IMR-90 (cell line): ENCODE data around the gene CLCNKA. TPM values are rescaled to one million over a fixed set of nuclear protein-coding genes. Genes with fewer than 3 reads are reported as not detected.

Experiments used
- ATAC-seq: fragments of 200-7000 bp; cut with Tn5 transposase; 2 replicates; pipeline ENCODE4 v1.9.1; 2020; ENCODE audit warnings: low read depth, mild to moderate bottlenecking, moderate library complexity
- BruUV-seq: library from RNA; stranded (reverse); fragments of 400-500 nt; replicated peaks from 2 replicates; lab custom pipeline; 2021; lab: Mats Ljungman, UMichigan
- CTCF ChIA-PET: fragments of 300-600 bp; formaldehyde crosslinking; extraction: SDS; loops from one replicate; lab custom pipeline; 2021; ENCODE audit warnings: antibody characterized with exemption; lab: Yijun Ruan, JAX
- POLR2A ChIA-PET: fragments of 300-600 bp; sonication (Branson Sonifier 250); formaldehyde crosslinking; loops from one replicate; lab custom pipeline; 2022; ENCODE audit warnings: antibody characterized with exemption; ENCODE audit not compliant: unreplicated experiment; lab: Charles Lee
- DNase-seq: peaks from one replicate; pipeline ENCODE4 v3.0.0; 2013
- H2AFZ ChIP-seq: replicated peaks from 2 replicates; pipeline ENCODE3; 2013; ENCODE audit warnings: low read length, mild to moderate bottlenecking; ENCODE audit not compliant: poor library complexity
- H2AK5ac ChIP-seq: 2 replicates; pipeline ENCODE4 v1.6.1; 2013; ENCODE audit warnings: low read depth, low read length, inconsistent platforms
- H2AK9ac ChIP-seq: replicated peaks from 2 replicates; pipeline ENCODE3; 2013; ENCODE audit warnings: mild to moderate bottlenecking, low read depth, low read length, moderate library complexity; ENCODE audit not compliant: poor library complexity
- H2BK120ac ChIP-seq: 2 replicates; pipeline ENCODE4 v1.6.1; 2013; ENCODE audit warnings: low read depth, low read length, inconsistent platforms
- H2BK15ac ChIP-seq: 3 replicates; pipeline ENCODE4 v1.6.1; 2013; ENCODE audit warnings: low read depth, low read length, inconsistent platforms
- H2BK20ac ChIP-seq: 2 replicates; pipeline ENCODE4 v1.6.1; 2013; ENCODE audit warnings: low read depth, mild to moderate bottlenecking, inconsistent platforms, low read length, moderate library complexity
- H2BK5ac ChIP-seq: 2 replicates; pipeline ENCODE4 v1.6.1; 2013; ENCODE audit warnings: mild to moderate bottlenecking, low read depth, low read length, inconsistent platforms; ENCODE audit not compliant: poor library complexity, severe bottlenecking
- H3K14ac ChIP-seq: replicated peaks from 2 replicates; pipeline ENCODE4 v1.6.1; 2013; ENCODE audit warnings: low read depth, low read length, inconsistent platforms
- H3K18ac ChIP-seq: 2 replicates; pipeline ENCODE4 v1.6.1; 2013; ENCODE audit warnings: low read depth, low read length, control low read depth
- H3K23ac ChIP-seq: 2 replicates; pipeline ENCODE4 v1.6.1; 2013; ENCODE audit warnings: low read depth, low read length, inconsistent platforms
- H3K27ac ChIP-seq: 2 replicates; pipeline ENCODE4 v1.5.1; 2013; ENCODE audit warnings: mild to moderate bottlenecking, control low read depth, low read length; ENCODE audit not compliant: insufficient read depth
- H3K27me3 ChIP-seq: 2 replicates; pipeline ENCODE4 v1.6.1; 2013; ENCODE audit warnings: low read length; ENCODE audit not compliant: control insufficient read depth, insufficient read depth
- H3K36me3 ChIP-seq: 2 replicates; pipeline ENCODE4 v1.6.1; 2013; ENCODE audit warnings: low read length, mixed read lengths; ENCODE audit not compliant: control insufficient read depth, insufficient read depth
- H3K4ac ChIP-seq: 2 replicates; pipeline ENCODE4 v1.6.1; 2013; ENCODE audit warnings: low read depth, low read length, inconsistent platforms
- H3K4me1 ChIP-seq: 2 replicates; pipeline ENCODE4 v1.6.1; 2013; ENCODE audit warnings: low read length, mixed read lengths; ENCODE audit not compliant: control insufficient read depth, insufficient read depth
- H3K4me2 ChIP-seq: 2 replicates; pipeline ENCODE4 v1.6.1; 2013; ENCODE audit warnings: low read depth, mild to moderate bottlenecking, control low read depth, low read length, moderate library complexity
- H3K4me3 ChIP-seq: 2 replicates; pipeline ENCODE4 v1.5.1; 2013; ENCODE audit warnings: low read depth, mild to moderate bottlenecking, control low read depth, low read length, moderate library complexity; ENCODE audit not compliant: insufficient read depth
- H3K56ac ChIP-seq: 2 replicates; pipeline ENCODE4 v1.6.1; 2013; ENCODE audit warnings: low read length, inconsistent platforms; ENCODE audit not compliant: insufficient read depth; ENCODE audit errors: extremely low read depth
- H3K79me1 ChIP-seq, 2 experiments: 2 replicates each; pipeline ENCODE4 v1.6.1; 2013; ENCODE audit warnings: low read length in 2 of 2, inconsistent platforms in 1 of 2, low read depth in 1 of 2
- H3K9ac ChIP-seq: 2 replicates; pipeline ENCODE4 v1.6.1; 2013; ENCODE audit warnings: low read depth, low read length, control low read depth
- H3K9me1 ChIP-seq: 2 replicates; pipeline ENCODE4 v1.6.1; 2013; ENCODE audit warnings: low read length, inconsistent platforms; ENCODE audit not compliant: insufficient read depth
- H3K9me3 ChIP-seq: 2 replicates; pipeline ENCODE4 v1.6.1; 2013; ENCODE audit warnings: low read length; ENCODE audit not compliant: control insufficient read depth, insufficient read depth
- H4K20me1 ChIP-seq: 2 replicates; pipeline ENCODE4 v1.6.1; 2013; ENCODE audit warnings: low read length, inconsistent platforms; ENCODE audit not compliant: insufficient read depth
- H4K5ac ChIP-seq: 2 replicates; pipeline ENCODE4 v1.6.1; 2013; ENCODE audit warnings: mild to moderate bottlenecking, low read depth, low read length, control low read depth
- H4K8ac ChIP-seq, 2 experiments: 2 replicates each; pipeline ENCODE4 v1.6.1; 2013; ENCODE audit warnings: low read depth in 2 of 2, low read length in 2 of 2, control low read depth in 1 of 2, inconsistent platforms in 1 of 2
- H4K91ac ChIP-seq: 2 replicates; pipeline ENCODE4 v1.6.1; 2013; ENCODE audit warnings: low read depth, low read length, inconsistent platforms; ENCODE audit not compliant: insufficient read depth
- CEBPB ChIP-seq: IDR thresholded peaks from 2 replicates; pipeline ENCODE4 v1.6.1; 2012; ENCODE audit warnings: low read depth, low read length, improper control_type of control experiment
- ELK1 ChIP-seq: fragments of 150-350 bp; IDR thresholded peaks from 2 replicates; pipeline ENCODE4 v1.6.1; 2016; ENCODE audit warnings: low read depth, mild to moderate bottlenecking, low read length, moderate library complexity, borderline replicate concordance
- FOS ChIP-seq: fragments of 150-350 bp; IDR thresholded peaks from 2 replicates; pipeline ENCODE4 v1.6.1; 2016; ENCODE audit warnings: low read depth, low read length
- NFE2L2 ChIP-seq: fragments of 150-350 bp; IDR thresholded peaks from 2 replicates; pipeline ENCODE4 v1.6.1; 2016; ENCODE audit warnings: low read depth, mild to moderate bottlenecking, low read length
- RCOR1 ChIP-seq: IDR thresholded peaks from 2 replicates; pipeline ENCODE4 v1.6.1; 2012; ENCODE audit warnings: mild to moderate bottlenecking, low read length, improper control_type of control experiment; ENCODE audit not compliant: insufficient replicate concordance
- RFX5 ChIP-seq: IDR thresholded peaks from 2 replicates; pipeline ENCODE4 v1.8.0; 2012; ENCODE audit warnings: low read depth, mild to moderate bottlenecking, low read length, moderate library complexity
- SMC3 ChIP-seq: fragments of 150-350 bp; IDR thresholded peaks from 2 replicates; pipeline ENCODE4 v1.6.1; 2016; ENCODE audit warnings: low read depth, mild to moderate bottlenecking, antibody characterized with exemption, low read length, moderate library complexity
- USF2 ChIP-seq: fragments of 150-350 bp; IDR thresholded peaks from 2 replicates; pipeline ENCODE4 v1.6.1; 2017; ENCODE audit warnings: mild to moderate bottlenecking, antibody characterized with exemption, low read length, low read depth
- WGBS, 2 experiments: methylation state at CpG; one replicate each; pipeline versions ENCODE4 v1.1.5 to v1.1.7; 2013; ENCODE audit warnings: missing lambda C conversion rate in 2 of 2; ENCODE audit not compliant: insufficient read length in 1 of 2; ENCODE audit errors: extremely low coverage in 2 of 2; 5-methylcytosine and 5-hydroxymethylcytosine counted together
- dilution Hi-C: fragments of 300-500 bp; cut with HindIII; formaldehyde crosslinking; loops from one replicate; pipeline ENCODE4 v1.14.3; 2018; ENCODE audit warnings: low sequenced_read_pairs; ENCODE audit not compliant: unreplicated experiment
- in situ Hi-C: fragments of 300-500 bp; cut with MboI; formaldehyde crosslinking; loops from 3 replicates; pipeline ENCODE4 v1.14.3; 2019; ENCODE audit warnings: low sequenced_read_pairs, inconsistent platforms, mixed read lengths
- intact Hi-C: fragments of 100-400 bp; cut with micrococcal nuclease; formaldehyde crosslinking; loops from 2 replicates; pipeline ENCODE4 v1.10.0; 2022
- polyA plus RNA-seq, 3 experiments: library from polyadenylated mRNA; depleted of rRNA; stranded (reverse); fragments of >200 nt; gene quantifications; 2 replicates each; pipeline ENCODE4 v1.2.3, GENCODE V29; 2012; ENCODE audit warnings: low replicate concordance in 1 of 3
- total RNA-seq: library from RNA; depleted of rRNA; stranded (reverse); fragments of >200 nt; gene quantifications from 2 replicates; pipeline ENCODE4 v1.2.3, GENCODE V29; 2012

CLCNKA gene
- total and polyA plus RNA-seq, 2 of the 4 experiments (the other 2 are of a cell fraction), result 0.05 TPM; not detected in 1

GRCh38 chr1:16041200-16041599 lies 19.4 kb downstream of the CLCNKA start:
- Histone ChIP-seq H2BK15ac (no peak overlapping the region), H3K23ac (no peak overlapping the region), H2BK120ac (no peak overlapping the region), H2AK5ac (no peak overlapping the region), H2BK20ac (no peak overlapping the region), H2BK5ac (no peak overlapping the region), H3K79me1 (no peaks in the 10 kb centered on the region), H4K20me1 (no peaks in the 10 kb centered on the region), H3K27me3 (peaks cover 40% of the 10 kb centered on the region), H3K9me3 (no peaks in the 10 kb centered on the region), H3K18ac (no peak overlapping the region), H4K8ac (no peak overlapping the region), H3K27ac (no peak overlapping the region), H3K4me3 (no peak overlapping the region), H2AFZ (no peak overlapping the region), H3K14ac (no peak overlapping the region), H3K56ac (no peak overlapping the region), H3K36me3 (no peaks in the 10 kb centered on the region), H3K9ac (no peak overlapping the region), H3K4ac (no peak overlapping the region), H3K4me2 (no peak overlapping the region), H3K4me1 (no peaks in the 10 kb centered on the region), H4K5ac (no peak overlapping the region), H2AK9ac (no peak overlapping the region), H3K9me1 (no peaks in the 10 kb centered on the region), H4K91ac (no peak overlapping the region)
- in situ Hi-C loops, result no loop called here
- ChIA-PET POLR2A (no interaction called here), CTCF (no interaction called here)
- no peak for TF ChIP-seq NFE2L2
- TF ChIP-seq ELK1, result no peak
- no peak for TF ChIP-seq RFX5
- TF ChIP-seq USF2, result no peak
- TF ChIP-seq FOS, result no peak
- TF ChIP-seq RCOR1, result no peak
- TF ChIP-seq SMC3, result no peak
- no peak for TF ChIP-seq CEBPB
- intact Hi-C loops, result no loop called here
- no TSS peak for BruUV-seq
- no peak for DNase-seq
- 67% methylated on average over 3 of the region's 8 CpGs; no CpG with 5 or more reads in 1 of the 2 experiments for WGBS, 2 experiments
- ATAC-seq, result no peak
- dilution Hi-C loops, result no loop called here
